EH (cell line): ENCODE measurements around the gene LMAN2L.

Source experiments
- DNase-seq: peaks from one replicate; pipeline ENCODE4 v3.0.0-alpha.2; 2015; ENCODE audit warnings: low read depth

LMAN2L gene

GRCh38 chr2:96703021-96703751 lies 36.7 kb downstream of the LMAN2L start:
- DNase-seq = no peak

GRCh38 chr2:96702098-96702785 lies 37.6 kb downstream of the LMAN2L start:
- no peak for DNase-seq

- no peak for DNase-seq
Observed at GRCh38 chr2:96701636-96702035, 38.2 kb downstream of the LMAN2L start.

GRCh38 chr2:96700086-96700485 lies 39.8 kb downstream of the LMAN2L start:
- no peak for DNase-seq

- no peak for DNase-seq
Observed at GRCh38 chr2:96699621-96700020, 40.2 kb downstream of the LMAN2L start.

- DNase-seq = no peak
Observed at GRCh38 chr2:96699021-96699420, 40.8 kb downstream of the LMAN2L start.

- DNase-seq = no peak
Observed at GRCh38 chr2:96698221-96698861, 41.5 kb downstream of the LMAN2L start.

GRCh38 chr2:96697476-96697875 lies 42.4 kb downstream of the LMAN2L start:
- DNase-seq = no peak

GRCh38 chr2:96695602-96696001 lies 44.3 kb downstream of the LMAN2L start:
- DNase-seq = no peak

- no peak for DNase-seq
Observed at GRCh38 chr2:96694816-96695455, 44.9 kb downstream of the LMAN2L start.

GRCh38 chr2:96694279-96694678 lies 45.6 kb downstream of the LMAN2L start:
- DNase-seq = no peak

- no peak for DNase-seq
Observed at GRCh38 chr2:96693286-96694200, 46.3 kb downstream of the LMAN2L start.

GRCh38 chr2:96692094-96692971 lies 47.5 kb downstream of the LMAN2L start:
- DNase-seq = no peak

GRCh38 chr2:96691022-96691612 lies 48.7 kb downstream of the LMAN2L start:
- DNase-seq = no peak

- DNase-seq = no peak
Observed at GRCh38 chr2:96690306-96691021, 49.4 kb downstream of the LMAN2L start.

- no peak for DNase-seq
Observed at GRCh38 chr2:96689431-96689991, 50.4 kb downstream of the LMAN2L start.

GRCh38 chr2:96688649-96689430 lies 51.0 kb downstream of the LMAN2L start:
- DNase-seq = no peak
